Body of pancreas (tissue), 4 donors: ENCODE results near the gene TMCO4.

Experiments used
- POLR2A ChIP-seq, 3 donors: fragments of 450-650 bp; IDR thresholded peaks; one replicate each; pipeline ENCODE4 v1.6.1; 2016; ENCODE audit warnings: antibody characterized with exemption in 3 of 3, mild to moderate bottlenecking in 2 of 3
- TF ChIP-seq, protein P1 (sequence below), 7 experiments: fragments of 450-650 bp in 4 of 7; fragments of 200-600 bp in 3 of 7; sonication (generic) in 3 of 7; IDR thresholded peaks; one replicate each; pipeline ENCODE4 v1.5.1; 2016 to 2019; ENCODE audit warnings: antibody characterized with exemption in 7 of 7

DNA sequence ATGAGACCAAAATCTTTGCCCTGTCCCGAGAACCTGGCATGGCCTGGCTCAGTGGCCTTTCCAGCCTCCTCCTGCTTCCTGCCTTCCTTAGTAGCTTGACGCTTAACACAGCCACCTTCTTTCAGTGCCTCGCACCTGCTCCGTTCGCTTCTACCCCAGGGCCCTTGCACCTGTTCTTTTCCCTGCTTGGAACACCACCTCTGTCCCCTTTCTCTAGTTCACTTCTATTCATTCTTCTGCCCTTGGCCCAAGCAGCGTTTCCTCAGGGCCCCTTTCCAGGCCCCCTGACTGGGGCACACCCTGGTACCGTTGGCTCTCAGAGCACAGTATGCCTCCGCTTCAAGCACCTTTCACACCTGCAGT is 144.0 kb downstream of the TMCO4 start:
- TF ChIP-seq, protein P1, sequence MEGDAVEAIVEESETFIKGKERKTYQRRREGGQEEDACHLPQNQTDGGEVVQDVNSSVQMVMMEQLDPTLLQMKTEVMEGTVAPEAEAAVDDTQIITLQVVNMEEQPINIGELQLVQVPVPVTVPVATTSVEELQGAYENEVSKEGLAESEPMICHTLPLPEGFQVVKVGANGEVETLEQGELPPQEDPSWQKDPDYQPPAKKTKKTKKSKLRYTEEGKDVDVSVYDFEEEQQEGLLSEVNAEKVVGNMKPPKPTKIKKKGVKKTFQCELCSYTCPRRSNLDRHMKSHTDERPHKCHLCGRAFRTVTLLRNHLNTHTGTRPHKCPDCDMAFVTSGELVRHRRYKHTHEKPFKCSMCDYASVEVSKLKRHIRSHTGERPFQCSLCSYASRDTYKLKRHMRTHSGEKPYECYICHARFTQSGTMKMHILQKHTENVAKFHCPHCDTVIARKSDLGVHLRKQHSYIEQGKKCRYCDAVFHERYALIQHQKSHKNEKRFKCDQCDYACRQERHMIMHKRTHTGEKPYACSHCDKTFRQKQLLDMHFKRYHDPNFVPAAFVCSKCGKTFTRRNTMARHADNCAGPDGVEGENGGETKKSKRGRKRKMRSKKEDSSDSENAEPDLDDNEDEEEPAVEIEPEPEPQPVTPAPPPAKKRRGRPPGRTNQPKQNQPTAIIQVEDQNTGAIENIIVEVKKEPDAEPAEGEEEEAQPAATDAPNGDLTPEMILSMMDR (IDR thresholded peaks at IDR 0.05), result no peak
- no peak for TF ChIP-seq POLR2A (IDR thresholded peaks at IDR 0.05)
